CD4-positive, alpha-beta T cell treated with Interferon gamma for 1 hour (primary cell): ENCODE measurements around the gene SLC13A2.
A peak's percentile ranks its signal among the peaks of the same experiment; 100 is the strongest.

ENCODE experiments used
- DNase-seq: peaks from one replicate; pipeline ENCODE4 v3.0.0-alpha.2; 2020

Gene SLC13A2

GRCh38 chr17:28494445-28495188 lies 21.2 kb downstream of the SLC13A2 start:
- peak; percentile 68 for DNase-seq

DNA sequence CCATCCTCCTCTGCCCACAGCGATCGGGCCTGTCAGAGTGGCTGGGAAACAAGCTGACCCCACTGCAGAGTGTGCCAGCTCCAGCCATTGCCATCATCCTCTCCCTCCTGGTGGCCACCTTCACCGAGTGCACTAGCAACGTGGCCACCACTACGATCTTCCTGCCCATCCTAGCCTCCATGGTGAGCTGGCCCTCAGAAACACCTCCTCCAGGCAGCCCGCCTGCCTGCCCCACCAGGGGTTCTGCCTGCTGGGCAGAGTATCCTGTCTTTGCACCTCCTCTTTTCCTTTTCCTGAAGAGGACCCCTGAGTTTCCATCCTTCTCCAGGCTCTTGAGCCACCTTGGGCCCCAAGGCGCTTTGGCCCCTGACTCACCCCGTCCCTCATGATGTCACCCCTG lies 22.2 kb downstream of the SLC13A2 start:
- DNase-seq = no peak

DNA sequence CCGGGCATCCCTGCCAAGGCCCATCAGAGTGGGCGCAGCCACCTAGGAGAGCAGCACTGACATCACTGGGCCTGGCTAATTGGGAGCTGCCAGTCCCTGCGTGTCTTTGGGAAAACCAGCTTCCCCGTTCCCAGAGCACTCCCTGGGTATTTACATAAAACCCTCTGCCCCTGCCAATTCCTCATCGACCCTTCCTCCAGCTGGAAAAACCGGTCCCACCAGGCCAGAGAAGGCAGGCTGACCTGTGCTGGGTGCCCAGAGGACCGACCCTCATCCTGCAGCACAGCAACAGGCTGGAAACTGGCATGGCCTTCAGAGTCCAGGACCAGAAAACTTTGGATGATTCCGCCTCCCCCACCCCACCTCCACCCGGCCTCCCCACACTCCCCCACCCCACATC lies 24.5 kb downstream of the SLC13A2 start:
- DNase-seq = no peak

- DNase-seq = no peak
These were observed 25.4 kb downstream of the SLC13A2 start for GRCh38 chr17:28498652-28499363.

GRCh38 chr17:28499364-28499664 lies 25.9 kb downstream of the SLC13A2 start:
- no peak for DNase-seq

DNA sequence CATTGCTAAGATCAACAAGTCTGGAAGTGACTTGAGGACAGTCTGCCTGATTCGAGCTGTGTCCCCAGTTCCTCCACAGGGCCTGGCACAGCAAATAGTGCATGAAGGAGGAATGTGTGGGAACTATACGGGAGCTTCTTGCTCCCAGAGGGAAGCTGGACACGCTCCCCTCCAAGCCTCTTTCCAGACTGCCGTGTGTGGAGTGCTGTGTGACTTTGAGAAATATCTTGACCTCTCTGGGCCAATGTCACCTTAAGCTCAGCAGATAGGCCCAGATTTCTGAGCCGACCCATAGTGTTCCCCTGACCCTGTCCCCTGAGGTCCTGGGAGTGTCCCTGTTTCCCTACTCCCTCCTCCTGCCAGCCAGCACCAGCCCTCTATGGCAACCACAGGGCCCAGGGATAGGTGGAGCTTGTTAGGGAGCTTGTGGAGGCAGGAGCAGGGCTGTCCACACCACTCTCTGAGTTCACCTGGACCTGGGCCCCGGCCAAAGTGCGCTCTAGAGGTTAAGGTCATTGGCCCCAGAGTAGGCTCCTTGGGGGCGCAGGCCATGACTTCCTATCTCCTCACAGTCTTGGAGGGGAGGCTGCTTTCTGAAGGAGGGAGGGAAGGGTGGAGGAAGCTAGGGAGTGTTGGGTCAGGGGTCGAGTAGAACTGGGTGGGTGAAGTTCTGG lies 26.4 kb downstream of the SLC13A2 start:
- no peak for DNase-seq

DNA sequence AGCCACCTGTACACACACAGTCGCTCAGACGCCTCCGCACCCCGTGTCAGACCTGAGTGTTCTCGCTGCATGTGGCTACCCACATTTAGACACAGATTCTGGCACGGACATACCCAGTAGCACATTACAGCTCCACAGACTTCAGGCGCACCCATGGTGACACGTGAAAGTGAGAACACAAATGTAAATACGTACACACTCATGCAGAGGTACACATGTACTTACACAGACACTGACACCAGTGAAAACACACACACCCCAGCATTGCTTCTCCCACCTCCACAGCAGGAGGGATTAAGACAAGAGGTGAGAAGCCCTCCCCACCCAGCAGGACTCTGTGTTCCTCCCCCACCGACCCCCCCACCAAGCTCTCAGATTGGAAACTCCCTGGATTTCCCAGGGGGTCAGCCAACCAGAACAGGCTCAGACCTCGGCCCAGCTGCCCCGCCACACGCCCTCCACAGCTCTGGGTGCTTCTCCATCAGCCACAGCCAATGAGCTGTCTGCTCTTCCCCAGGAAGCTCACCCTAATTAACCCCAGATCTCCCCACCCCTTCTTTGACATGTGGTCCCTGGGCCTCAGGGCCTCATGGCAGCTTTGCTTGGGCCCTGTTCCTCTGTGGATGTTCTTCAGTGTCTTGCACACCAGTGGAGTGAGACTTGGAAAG lies 27.4 kb downstream of the SLC13A2 start:
- no peak for DNase-seq

DNA sequence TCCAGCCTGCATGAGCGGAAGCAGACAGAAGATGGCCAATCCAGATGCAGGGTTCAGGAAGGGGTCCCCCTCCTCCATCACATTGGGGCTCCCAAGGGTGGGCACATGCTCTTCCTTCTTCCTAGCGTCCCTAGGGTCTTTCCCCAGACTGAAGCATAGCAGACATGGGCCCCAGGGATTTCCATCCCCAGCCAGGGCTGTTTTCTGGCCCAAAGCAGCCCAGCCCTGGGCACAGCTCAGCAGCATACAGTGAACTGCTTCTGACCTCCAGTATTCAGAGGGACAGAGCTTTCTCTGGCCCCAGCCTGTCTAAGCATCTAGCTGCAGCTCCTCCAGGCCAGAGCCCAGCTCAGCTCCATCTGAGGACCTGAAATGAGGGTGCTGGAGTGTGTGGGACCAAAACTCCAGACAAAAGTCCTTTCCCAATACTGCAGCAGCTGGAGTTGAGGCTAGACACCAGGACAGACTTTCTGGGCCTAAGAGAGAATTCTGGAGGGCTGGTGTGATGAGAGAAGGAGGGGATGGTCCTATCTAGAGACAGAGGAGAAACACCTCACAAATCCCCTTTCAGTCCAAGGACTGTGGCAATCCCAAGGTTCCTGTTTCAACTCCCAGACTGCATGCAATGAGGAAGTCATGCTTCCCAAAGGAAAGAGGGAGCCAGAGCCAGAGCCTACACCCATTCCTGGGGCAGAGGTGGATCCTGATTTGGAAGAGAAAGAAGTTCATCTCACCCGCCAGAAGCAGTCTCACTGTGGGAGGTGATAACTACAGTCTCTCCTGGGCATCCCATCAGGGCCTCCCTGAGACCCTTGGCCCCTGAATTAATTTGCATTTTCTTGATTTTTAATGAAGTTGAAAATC lies 28.2 kb downstream of the SLC13A2 start:
- no peak for DNase-seq

DNA sequence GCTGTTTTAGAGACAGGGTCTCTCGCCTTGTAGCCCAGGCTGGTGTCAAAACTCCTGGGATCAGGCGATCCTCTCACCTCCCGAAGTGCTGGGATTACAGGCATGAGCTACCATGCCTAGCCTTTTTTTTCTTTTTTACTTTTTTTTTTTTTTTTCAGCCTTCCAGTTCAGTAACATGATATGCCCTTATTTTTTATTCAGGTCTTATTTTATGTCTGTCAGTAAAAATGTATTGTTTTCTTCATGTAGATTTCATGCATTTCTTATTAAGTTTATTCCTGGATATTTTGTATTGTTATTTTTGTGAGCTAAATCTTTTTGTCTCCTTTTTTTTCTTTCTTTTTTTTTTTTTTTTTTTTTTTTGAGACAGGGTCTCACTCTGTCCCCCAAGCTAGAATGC lies 30.0 kb downstream of the SLC13A2 start:
- no peak for DNase-seq

DNA sequence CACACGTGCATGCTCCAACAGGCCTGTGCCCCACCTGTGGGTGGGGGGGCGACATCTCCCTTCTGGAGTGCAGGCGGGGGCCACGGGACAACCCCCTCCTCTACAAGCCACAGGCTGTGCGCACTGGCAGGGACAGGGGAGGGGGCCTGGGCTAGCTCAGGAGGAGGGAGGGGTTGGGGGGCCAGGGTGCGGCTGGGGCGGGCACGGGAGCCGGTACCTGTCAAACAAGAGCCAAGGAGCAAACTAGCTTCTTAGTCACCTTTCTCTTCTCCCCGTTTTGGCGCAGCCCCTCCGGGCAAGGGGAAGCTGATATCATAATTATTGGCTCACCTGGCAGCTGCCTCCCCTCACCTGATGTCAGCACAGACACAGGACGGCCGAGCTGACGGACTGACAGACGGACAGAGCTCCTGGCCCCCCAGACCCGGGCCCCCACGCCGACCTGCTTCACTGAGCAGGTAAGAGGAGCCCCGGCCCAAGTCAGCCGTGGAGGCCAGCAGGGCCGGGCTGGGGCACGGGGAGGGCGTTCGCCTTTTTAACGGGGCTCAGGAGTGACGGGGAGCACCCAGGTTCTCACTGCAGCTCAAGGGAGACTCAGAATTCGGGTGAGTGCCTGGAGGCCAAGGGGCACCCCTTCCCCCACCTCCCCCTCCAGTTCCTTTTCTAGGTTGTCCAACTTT lies 32.7 kb downstream of the SLC13A2 start, which contains the start of gene FOXN1:
Gene FOXN1, plus strand, starts transcription at position 363 of the 680 bp plus-strand sequence. CDS start 17,622 bp downstream, outside the sequence.
- DNase-seq = no peak

DNA sequence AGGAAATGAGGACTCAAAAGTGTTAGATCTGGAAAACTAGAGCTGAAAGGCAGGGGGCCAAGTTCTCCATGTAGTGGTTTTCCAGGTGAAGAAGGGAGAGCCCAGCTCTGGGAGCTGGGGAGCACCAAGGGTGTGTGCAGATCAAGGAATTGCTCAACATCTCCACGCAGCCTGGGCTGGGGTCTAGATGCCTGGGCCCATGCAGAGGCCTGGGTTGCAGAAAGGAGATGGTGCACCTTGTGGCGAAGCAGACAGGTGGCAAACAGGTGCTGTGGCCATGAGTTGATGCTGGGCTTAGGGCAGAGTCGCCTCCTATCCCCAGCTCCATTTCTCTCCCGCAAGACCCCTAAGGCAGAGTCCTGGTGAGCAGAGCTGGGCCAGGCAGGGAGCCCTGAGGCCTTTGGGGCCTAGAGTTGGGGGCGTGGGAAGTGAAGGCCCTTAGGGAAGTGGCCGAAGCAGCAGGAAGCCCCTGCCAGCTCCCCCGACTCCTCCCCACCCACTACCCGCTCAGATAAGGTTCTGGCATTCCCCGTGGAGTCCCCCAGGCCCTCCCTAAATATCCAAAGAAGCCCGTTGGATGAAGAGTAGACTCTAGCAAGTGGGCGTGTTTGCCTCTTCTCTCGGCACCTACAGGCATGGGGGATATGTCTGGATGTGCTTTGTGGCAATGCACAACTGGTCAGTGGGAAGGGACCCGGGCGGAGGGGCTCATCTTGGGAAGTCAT lies 33.5 kb downstream of the SLC13A2 start:
- DNase-seq = no peak

GRCh38 chr17:28507567-28508203 lies 34.2 kb downstream of the SLC13A2 start:
- no peak for DNase-seq

DNA sequence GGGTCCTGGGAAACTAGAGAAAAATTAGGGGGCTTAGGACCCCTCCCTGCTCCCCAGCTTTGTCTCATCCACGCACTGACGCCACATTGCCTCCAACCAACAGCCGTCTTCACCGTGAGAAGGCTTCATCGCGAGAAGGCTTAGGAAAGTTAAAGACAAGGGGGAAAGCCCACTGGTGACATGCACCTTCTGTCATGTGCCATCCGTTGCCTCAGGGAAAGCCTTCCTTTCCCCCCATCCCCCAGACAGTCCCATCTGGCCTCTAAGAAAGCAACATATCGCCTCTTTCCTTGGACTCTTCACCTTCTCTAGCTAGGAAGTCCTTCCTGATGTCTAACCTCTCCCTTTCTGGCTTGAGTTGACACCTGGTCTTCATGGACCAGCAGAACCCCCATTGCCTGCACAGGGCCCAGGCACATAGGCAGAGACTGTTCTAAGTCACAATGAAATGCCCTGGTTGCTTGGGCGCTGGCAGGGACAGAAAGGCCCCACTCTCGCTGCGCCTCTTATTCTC lies 34.8 kb downstream of the SLC13A2 start:
- DNase-seq = no peak

DNA sequence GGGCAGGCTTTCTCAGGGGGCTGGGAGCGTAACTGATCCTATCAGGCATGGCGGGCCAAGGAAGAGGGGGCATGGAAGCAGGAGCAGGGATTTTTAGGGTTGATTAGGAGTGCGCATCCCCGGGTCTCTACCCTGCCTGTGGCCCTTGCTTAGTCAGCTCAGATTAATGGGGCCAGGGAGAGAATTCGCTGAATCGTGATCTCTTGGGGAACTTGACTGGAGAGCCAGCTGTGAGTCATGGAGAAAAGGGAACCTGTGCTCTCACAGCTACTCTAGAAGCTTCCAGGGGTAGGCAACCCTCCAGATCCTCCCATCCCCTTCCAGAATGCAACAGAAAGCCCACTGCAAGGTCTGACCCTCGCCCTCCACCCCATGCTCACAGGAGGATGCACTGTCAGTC lies 36.3 kb downstream of the SLC13A2 start:
- peak; percentile 20 for DNase-seq

DNA sequence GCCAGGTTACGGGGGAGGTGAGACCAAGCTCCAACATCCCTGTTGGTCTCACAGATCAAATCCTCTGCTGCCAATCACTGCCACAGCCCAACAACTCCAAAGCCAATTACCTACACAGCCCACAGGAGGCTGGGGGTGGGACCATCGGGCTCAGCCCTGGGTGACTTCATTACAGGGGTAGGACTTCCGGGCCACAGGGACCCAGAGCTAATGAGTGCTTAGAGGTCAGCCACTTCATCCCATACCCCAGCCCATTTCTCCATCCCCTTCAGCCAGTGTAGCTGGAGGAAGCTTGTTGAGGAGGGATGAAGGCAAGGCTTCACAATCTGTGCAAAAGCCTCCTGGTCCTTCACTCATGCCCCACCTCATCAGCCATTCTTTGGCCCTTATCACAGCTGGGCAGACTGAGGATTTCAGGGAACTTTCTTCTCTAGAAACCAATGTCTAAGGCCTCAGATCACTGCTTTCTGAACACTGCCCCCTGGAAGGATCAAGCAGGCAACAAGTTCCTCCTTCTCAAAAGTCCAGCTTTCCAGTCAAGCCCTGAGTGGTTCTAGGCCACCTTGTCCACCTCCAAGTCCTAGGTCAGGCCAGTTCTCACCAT lies 38.5 kb downstream of the SLC13A2 start:
- no peak for DNase-seq

DNA sequence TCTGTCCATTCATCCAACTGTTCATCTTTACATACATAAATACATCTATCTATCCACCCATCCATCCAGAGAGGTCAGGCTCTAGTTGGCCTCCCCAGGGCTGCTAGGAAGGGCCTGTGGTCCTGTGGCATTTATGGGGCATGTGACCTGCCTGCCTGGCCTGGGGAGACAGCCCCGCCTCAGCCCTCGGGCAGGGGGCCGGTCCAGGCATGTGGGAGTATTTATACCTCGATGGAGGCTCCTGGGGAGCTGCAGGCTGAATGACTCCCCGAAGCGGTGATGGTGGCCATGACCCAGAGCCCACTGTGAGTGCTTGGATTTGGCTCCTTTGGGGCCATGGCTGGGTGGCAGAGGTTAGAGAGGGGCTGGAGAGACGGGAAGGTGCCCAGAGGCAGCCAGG lies 40.0 kb downstream of the SLC13A2 start:
- DNase-seq = no peak

- no peak for DNase-seq
These were observed 41.1 kb downstream of the SLC13A2 start for GRCh38 chr17:28514561-28515002.

DNA sequence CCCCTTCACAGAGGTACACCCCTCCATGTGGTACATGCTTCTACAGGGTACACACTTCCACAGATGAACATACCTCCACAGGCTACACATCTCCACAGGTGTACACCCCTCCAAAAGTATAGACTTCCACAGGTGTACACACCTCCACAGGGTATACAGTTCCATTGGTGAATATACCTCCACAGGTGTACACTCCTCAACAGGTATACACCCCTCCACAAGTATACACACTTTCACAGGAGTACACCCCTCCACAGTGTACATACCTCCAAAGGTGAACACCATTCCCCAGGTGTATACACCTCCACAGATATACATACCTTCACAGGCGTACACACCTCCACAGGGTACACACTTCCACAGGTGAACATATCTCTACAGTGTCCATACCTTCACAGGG lies 42.1 kb downstream of the SLC13A2 start:
- DNase-seq = no peak

DNA sequence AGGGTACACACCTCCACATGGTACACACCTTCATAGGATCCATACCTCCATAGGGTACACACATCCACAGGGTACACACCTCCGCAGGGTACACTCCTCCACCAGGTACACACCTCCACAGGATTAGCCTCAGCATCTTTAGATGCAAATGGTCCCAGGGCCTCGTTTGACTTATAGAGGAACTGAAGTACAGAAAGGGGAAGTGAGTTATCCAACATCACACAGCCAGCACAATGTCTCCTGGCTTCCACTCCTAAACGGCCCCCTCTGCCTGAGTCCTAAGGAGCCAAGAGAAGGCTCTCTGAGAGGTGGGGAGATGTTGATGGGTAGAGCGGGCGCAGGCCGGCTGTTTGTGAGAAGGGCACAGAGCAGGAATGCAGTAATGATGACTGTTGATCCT lies 44.7 kb downstream of the SLC13A2 start:
- DNase-seq = no peak

- no peak for DNase-seq
These were observed 45.1 kb downstream of the SLC13A2 start for GRCh38 chr17:28518578-28518977.
